AG04449 (cell line): Measurements from ENCODE around the gene GABRR1.

Experiments
- CTCF ChIA-PET: fragments of 350-600 bp; formaldehyde crosslinking; extraction: SDS; loops from one replicate; lab custom pipeline; 2021; ENCODE audit warnings: antibody characterized with exemption; lab: Yijun Ruan, JAX
- POLR2A ChIA-PET: fragments of 400-600, 350-600 bp; formaldehyde crosslinking; extraction: SDS; loops from one replicate; lab custom pipeline; 2020; ENCODE audit warnings: antibody characterized with exemption, inconsistent platforms; lab: Yijun Ruan, JAX
- DNase-seq: peaks from one replicate; pipeline ENCODE4 v3.0.0-alpha.2; 2010; ENCODE audit warnings: low read depth, low spot score
- H3K4me3 ChIP-seq: 2 replicates; pipeline ENCODE4 v1.5.1; 2011; ENCODE audit warnings: low read depth, mild to moderate bottlenecking, control low read depth, low read length
- TF ChIP-seq, protein P1 (sequence below): IDR thresholded peaks from one replicate; pipeline ENCODE4 v1.5.1; 2011; ENCODE audit warnings: mild to moderate bottlenecking, moderate library complexity, low read length, control low read depth, inconsistent platforms; ENCODE audit not compliant: insufficient read depth; ENCODE audit errors: missing control alignments

The GABRR1 gene

DNA sequence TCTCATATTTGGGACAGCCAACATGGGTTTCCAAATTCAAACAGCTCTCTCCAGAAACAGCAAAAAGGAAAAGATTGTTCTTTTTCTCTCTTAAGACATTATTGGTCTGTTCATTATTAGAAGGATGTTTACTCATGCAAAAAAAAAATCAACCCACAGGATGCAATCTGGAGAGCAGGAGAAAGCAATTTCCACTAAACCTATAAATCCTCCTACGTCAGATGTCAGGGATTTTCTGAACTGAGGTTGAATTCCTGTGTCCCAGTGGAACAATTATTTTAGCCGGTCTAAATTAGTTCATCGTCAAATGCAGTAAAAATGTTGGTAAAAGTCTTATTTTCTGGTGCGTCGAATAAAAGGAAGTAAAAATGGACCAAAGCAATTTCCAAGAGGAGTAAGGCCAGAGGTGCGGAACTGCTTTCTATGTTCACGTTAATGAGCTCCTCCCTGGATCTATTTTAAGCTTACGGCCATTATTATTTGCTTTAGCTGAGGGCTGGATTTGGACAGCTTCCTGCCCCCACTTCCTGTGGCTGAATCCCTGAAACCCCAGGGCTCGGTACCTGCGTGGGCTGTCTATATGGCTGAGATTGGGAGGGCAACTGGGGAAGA lies at the start of gene GABRR1:
TSS of gene GABRR1 (minus strand) at position 60 of the 612 bp plus-strand sequence. CDS start at position 24, 36 bp downstream.
- H3K4me3 ChIP-seq: no peak within 1 kb of the TSS
- ChIA-PET POLR2A (no interaction called here), CTCF (no interaction called here)
- no peak for DNase-seq
- TF ChIP-seq, protein P1, sequence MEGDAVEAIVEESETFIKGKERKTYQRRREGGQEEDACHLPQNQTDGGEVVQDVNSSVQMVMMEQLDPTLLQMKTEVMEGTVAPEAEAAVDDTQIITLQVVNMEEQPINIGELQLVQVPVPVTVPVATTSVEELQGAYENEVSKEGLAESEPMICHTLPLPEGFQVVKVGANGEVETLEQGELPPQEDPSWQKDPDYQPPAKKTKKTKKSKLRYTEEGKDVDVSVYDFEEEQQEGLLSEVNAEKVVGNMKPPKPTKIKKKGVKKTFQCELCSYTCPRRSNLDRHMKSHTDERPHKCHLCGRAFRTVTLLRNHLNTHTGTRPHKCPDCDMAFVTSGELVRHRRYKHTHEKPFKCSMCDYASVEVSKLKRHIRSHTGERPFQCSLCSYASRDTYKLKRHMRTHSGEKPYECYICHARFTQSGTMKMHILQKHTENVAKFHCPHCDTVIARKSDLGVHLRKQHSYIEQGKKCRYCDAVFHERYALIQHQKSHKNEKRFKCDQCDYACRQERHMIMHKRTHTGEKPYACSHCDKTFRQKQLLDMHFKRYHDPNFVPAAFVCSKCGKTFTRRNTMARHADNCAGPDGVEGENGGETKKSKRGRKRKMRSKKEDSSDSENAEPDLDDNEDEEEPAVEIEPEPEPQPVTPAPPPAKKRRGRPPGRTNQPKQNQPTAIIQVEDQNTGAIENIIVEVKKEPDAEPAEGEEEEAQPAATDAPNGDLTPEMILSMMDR: no peak

DNA sequence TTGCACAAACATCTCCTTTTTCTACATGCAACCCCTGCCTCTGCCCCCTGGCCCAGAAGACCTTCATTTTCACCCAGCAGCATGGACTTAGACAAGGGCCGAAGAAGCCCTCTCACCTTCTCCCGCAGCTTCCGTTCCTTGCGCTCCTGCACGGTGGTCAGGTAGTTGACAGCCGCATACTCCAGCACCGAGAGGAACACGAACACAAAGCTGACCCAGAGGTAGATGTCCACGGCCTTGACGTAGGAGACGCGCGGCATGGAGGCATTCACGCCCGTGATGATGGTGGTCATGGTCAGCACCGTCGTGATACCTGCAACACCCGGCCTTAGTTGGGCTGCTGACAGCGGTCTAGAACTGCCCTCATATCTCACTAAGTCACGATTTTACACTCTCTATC lies 47.1 kb upstream of the GABRR1 start:
- ChIA-PET POLR2A (no interaction called here), CTCF (no interaction called here)
- no peak overlapping the region for H3K4me3 ChIP-seq
- TF ChIP-seq, protein P1: no peak
- no peak for DNase-seq

DNA sequence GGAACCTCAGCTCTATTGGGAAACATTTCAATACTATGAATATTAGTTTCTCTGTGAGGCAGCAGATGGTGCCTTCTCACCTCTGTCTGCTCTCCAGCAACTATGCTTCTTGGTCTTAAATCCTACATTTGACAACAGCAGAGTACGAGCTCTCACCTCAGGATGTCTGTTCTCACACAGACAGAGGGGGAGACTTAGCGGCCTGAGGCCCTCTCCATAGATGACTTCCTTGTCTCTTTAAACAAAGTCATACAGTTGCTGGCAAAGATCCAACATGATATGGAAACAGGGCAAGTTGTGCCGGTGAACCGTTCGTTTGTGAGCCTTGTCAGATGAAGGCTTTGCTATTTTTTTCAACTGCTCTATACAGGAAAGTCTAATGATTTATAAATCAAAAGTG lies 43.7 kb upstream of the GABRR1 start:
- ChIA-PET POLR2A (no interaction called here), CTCF (no interaction called here)
- DNase-seq: no peak
- TF ChIP-seq, protein P1: no peak
- H3K4me3 ChIP-seq: no peak overlapping the region

DNA sequence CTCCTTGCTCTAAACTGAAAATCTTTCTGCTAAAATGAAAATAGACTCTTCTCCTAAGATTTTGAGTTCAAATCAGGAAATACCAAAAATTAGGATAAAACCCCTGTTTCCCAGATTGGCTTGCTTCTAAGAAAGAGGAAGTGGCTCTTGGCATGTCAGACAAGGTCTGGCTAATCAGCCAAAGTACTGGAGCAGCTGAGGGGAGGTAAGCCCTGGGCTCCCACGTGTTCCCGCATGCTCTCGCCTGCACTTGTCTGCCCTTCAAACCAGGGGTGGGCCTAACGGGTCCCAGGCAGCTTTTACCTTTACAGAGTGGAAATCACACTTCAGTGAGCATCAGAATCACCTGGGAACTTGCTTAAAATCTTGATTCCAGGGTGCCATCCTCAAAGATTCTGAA lies 43.2 kb upstream of the GABRR1 start:
- ChIA-PET CTCF (interaction anchor here (0.6 kb wide), 1 partner anchor 18 kb away, joined by 3 read pairs; no protein-coding TSS in a partner anchor), POLR2A (no interaction called here)
- no peak for DNase-seq
- TF ChIP-seq, protein P1: no peak
- H3K4me3 ChIP-seq: no peak overlapping the region

- no peak overlapping the region for H3K4me3 ChIP-seq
- ChIA-PET CTCF (no interaction called here), POLR2A (no interaction called here)
- no peak for DNase-seq
- TF ChIP-seq, protein P1: no peak
Measured at GRCh38 chr6:89258912-89259311, 41.8 kb upstream of the GABRR1 start.

GRCh38 chr6:89257781-89258180 lies 40.6 kb upstream of the GABRR1 start:
- DNase-seq: no peak
- no peak overlapping the region for H3K4me3 ChIP-seq
- TF ChIP-seq, protein P1: no peak
- ChIA-PET CTCF (no interaction called here), POLR2A (no interaction called here)
